Measurements from ENCODE around the gene TRUB1.

The TRUB1 gene

DNA sequence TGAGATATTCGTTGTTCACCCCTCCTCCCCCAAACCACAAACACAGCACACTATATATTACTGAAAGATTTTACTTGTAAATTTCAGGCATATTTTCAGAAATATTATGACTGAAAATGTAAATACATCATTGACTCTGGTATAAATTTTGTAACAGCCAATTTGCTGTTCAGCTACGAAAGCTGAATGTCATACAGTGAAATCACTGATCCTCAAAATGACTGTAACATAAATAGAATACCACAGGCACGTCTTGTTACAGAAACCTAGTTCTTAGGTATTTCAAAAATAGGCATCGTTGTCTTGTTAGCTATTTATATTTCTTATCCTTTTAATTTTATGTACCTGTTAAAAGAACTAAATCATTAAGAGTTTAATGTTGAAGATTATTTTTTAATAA lies 15.1 kb downstream of the TRUB1 start:
- Histone ChIP-seq H3K27ac (ENCODE audit: low read depth, low read length) (no peak overlapping the region), H3K9me3 (ENCODE audit: insufficient read depth, low read depth, low read length) (no peaks in the 10 kb centered on the region), H3K4me3 (ENCODE audit: low read length) (no peak overlapping the region), H3K27me3 (ENCODE audit: insufficient read depth, low read length) (no peaks in the 10 kb centered on the region), H3K4me1 (ENCODE audit: insufficient read depth, low read length) (peaks cover 11% of the 10 kb centered on the region), H3K36me3 (ENCODE audit: insufficient read depth, low read length) (peaks cover 24% of the 10 kb centered on the region), H3K9ac (ENCODE audit: low read depth, low read length) (no peak overlapping the region)
- WGBS, result 100% methylated on average over 2 of the region's 4 CpGs

DNA sequence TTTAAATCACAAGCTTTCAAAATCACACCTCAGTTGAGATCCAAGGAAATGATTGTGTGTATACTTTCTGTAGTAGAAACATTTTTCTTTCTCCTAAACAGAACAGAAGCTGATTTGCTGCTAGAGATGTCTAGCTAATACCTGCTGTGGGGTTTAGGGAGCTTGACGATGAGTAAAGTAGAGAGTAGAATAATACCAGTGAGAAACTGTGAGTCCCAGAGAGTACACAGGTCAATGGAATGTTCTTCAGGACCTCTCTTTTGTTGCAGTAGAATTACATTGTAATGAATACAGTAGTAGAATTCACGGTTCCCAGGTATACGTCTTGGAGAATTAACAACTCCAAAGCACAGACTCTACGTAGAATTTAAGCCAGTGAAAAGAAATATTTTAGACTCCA lies 18.0 kb downstream of the TRUB1 start:
- H3K9me3 ChIP-seq (ENCODE audit: insufficient read depth, low read depth, low read length), result no peaks in the 10 kb centered on the region
- no peak overlapping the region for H3K27ac ChIP-seq (ENCODE audit: low read depth, low read length)
- H3K4me1 ChIP-seq (ENCODE audit: insufficient read depth, low read length), result peaks cover 11% of the 10 kb centered on the region
- WGBS, result 91% methylated on average over 4 of the region's 4 CpGs
- H3K9ac ChIP-seq (ENCODE audit: low read depth, low read length), result no peak overlapping the region
- no peaks in the 10 kb centered on the region for H3K27me3 ChIP-seq (ENCODE audit: insufficient read depth, low read length)
- H3K36me3 ChIP-seq (ENCODE audit: insufficient read depth, low read length), result peaks cover 37% of the 10 kb centered on the region
- H3K4me3 ChIP-seq (ENCODE audit: low read length), result no peak overlapping the region

DNA sequence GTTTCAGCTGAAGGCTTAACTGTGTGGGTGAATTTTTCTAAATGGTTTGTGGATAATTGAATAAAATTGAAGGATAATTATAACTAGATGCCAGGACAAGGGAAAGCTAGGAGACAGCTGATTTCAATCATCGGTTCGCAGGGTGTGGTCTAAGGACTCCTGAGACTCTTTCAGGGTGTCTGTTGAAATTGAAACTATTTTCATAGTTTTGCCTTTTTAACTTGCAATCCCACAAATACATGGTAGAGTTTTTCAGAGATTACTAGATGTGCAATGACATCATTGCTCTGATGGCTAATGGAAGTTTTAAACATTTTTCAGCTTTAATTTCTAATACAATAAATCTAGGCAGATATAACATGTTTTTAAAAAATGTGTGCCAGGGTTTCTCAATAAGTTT lies 18.5 kb downstream of the TRUB1 start:
- H3K4me1 ChIP-seq (ENCODE audit: insufficient read depth, low read length), result peaks cover 11% of the 10 kb centered on the region
- 91% methylated on average over 2 of the region's 2 CpGs for WGBS
- no peaks in the 10 kb centered on the region for H3K9me3 ChIP-seq (ENCODE audit: insufficient read depth, low read depth, low read length)
- no peak overlapping the region for H3K9ac ChIP-seq (ENCODE audit: low read depth, low read length)
- peaks cover 37% of the 10 kb centered on the region for H3K36me3 ChIP-seq (ENCODE audit: insufficient read depth, low read length)
- H3K27ac ChIP-seq (ENCODE audit: low read depth, low read length), result no peak overlapping the region
- H3K27me3 ChIP-seq (ENCODE audit: insufficient read depth, low read length), result no peaks in the 10 kb centered on the region
- no peak overlapping the region for H3K4me3 ChIP-seq (ENCODE audit: low read length)

DNA sequence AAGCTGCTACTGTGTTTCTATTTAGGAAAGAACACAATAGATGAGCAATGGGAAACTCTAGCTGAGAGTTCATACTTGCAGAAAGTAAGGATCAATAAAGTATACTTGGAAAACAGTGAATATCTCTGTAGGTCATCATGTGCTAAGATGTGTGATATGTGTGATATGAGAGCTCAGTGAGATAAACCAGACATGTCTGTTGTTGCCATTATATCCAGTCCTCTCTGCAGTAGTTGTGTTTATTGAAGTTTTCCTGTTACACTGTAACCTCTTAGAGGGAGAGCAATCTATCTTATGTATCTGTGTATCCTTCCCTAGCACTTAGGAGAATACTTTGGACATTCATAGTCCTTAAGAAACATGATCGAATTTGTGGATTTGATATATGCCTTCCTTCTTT lies 19.1 kb downstream of the TRUB1 start:
- Histone ChIP-seq H3K36me3 (ENCODE audit: insufficient read depth, low read length) (peaks cover 43% of the 10 kb centered on the region), H3K27me3 (ENCODE audit: insufficient read depth, low read length) (no peaks in the 10 kb centered on the region), H3K4me1 (ENCODE audit: insufficient read depth, low read length) (peaks cover 11% of the 10 kb centered on the region), H3K9me3 (ENCODE audit: insufficient read depth, low read depth, low read length) (no peaks in the 10 kb centered on the region), H3K4me3 (ENCODE audit: low read length) (no peak overlapping the region), H3K27ac (ENCODE audit: low read depth, low read length) (no peak overlapping the region), H3K9ac (ENCODE audit: low read depth, low read length) (no peak overlapping the region)
- WGBS, result 92% methylated on average over 1 of the region's 1 CpG

DNA sequence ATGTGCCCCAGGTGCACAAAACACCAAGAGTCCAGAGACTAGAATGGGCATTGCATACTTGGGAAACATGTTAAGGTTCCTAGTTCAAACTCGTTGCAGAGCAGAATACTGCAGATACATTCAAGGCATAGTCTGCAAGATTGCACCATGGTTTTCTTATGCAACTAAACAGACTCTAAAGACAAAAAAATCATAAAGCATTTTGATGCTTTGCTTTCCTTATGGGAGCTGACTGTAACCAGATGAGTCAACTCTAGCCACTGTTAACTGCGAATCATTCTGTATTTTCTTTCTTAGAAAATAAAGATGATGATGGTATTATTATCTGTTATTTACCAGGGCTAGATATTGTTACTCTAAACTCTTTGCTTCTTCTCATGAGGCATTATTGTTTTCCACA lies 19.7 kb downstream of the TRUB1 start:
- Histone ChIP-seq H3K36me3 (ENCODE audit: insufficient read depth, low read length) (peaks cover 43% of the 10 kb centered on the region), H3K9ac (ENCODE audit: low read depth, low read length) (no peak overlapping the region), H3K4me3 (ENCODE audit: low read length) (no peak overlapping the region), H3K27me3 (ENCODE audit: insufficient read depth, low read length) (no peaks in the 10 kb centered on the region), H3K9me3 (ENCODE audit: insufficient read depth, low read depth, low read length) (no peaks in the 10 kb centered on the region), H3K27ac (ENCODE audit: low read depth, low read length) (no peak overlapping the region), H3K4me1 (ENCODE audit: insufficient read depth, low read length) (peaks cover 11% of the 10 kb centered on the region)
- WGBS, result 93% methylated on average over 2 of the region's 2 CpGs

DNA sequence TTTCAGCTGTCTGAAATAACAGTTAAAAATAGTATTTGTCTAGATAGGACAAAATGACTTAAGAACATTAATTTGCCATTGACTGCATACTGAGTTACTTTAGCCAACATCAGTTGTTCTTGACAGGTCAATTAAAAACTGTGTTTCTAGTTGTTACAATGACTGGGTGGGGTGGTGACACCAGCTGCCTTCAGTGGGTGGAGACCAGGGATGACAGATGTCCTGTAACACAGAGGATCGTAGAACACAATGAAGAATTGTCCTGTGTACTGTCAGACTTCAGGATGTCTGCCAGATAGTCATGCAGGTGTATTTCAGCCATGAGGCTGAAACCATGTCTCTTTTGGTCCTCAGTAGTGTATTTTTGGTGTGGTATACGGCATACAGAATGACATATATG lies 24.4 kb downstream of the TRUB1 start:
- 89% methylated on average over 2 of the region's 2 CpGs for WGBS
- Histone ChIP-seq H3K36me3 (ENCODE audit: insufficient read depth, low read length) (peaks cover 48% of the 10 kb centered on the region), H3K27ac (ENCODE audit: low read depth, low read length) (no peak overlapping the region), H3K4me3 (ENCODE audit: low read length) (no peak overlapping the region), H3K9ac (ENCODE audit: low read depth, low read length) (no peak overlapping the region), H3K4me1 (ENCODE audit: insufficient read depth, low read length) (peaks cover 2% of the 10 kb centered on the region; the same call in 1 of the 2 replicates), H3K9me3 (ENCODE audit: insufficient read depth, low read depth, low read length) (no peaks in the 10 kb centered on the region), H3K27me3 (ENCODE audit: insufficient read depth, low read length) (no peaks in the 10 kb centered on the region)

DNA sequence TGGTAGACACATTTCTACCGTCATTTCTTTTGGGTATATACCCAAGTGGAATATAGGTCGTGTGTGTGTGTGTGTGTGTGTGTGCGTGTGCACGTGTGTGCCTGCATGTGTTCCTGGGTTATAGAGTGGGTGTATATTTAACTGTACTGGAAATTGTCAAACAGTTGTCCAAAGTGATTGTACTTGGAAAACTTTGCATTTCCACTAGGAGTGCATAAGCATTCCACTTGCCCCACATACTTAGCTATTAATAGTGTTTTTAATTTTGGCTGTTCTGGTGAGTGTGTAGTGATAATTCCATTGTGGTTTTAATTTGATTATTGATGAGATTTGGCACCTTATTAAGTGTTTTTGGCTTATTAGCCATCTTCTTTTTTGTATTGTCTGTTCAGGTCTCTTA lies 25.9 kb downstream of the TRUB1 start:
- Histone ChIP-seq H3K4me3 (ENCODE audit: low read length) (no peak overlapping the region), H3K36me3 (ENCODE audit: insufficient read depth, low read length) (peaks cover 48% of the 10 kb centered on the region), H3K4me1 (ENCODE audit: insufficient read depth, low read length) (peaks cover 2% of the 10 kb centered on the region; the same call in 1 of the 2 replicates), H3K27me3 (ENCODE audit: insufficient read depth, low read length) (no peaks in the 10 kb centered on the region), H3K9ac (ENCODE audit: low read depth, low read length) (no peak overlapping the region), H3K27ac (ENCODE audit: low read depth, low read length) (no peak overlapping the region), H3K9me3 (ENCODE audit: insufficient read depth, low read depth, low read length) (no peaks in the 10 kb centered on the region)
- WGBS, result 93% methylated on average over 4 of the region's 4 CpGs

DNA sequence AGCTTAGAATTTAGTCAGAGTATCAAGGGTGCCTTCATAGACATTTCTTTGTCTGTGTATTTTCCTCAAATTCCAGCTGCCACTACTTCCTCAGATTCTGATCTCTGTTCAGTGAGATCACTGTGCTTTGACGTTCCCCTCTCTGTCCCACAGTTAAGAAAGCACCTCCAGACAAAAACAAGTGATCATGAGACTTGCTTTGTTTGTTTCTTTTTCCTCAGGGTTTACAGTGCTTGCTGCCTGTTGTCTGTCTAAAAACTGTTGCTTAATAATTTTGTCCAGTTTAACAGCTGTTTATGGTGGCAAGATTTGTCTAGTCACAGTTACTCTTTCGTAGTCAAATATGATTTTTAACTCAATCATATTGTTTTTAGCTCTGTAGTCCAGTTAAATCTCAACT lies 29.1 kb downstream of the TRUB1 start:
- H3K36me3 ChIP-seq (ENCODE audit: insufficient read depth, low read length), result peaks cover 18% of the 10 kb centered on the region
- H3K9ac ChIP-seq (ENCODE audit: low read depth, low read length), result no peak overlapping the region
- H3K27ac ChIP-seq (ENCODE audit: low read depth, low read length), result no peak overlapping the region
- H3K4me3 ChIP-seq (ENCODE audit: low read length), result no peak overlapping the region
- H3K9me3 ChIP-seq (ENCODE audit: insufficient read depth, low read depth, low read length), result no peaks in the 10 kb centered on the region
- WGBS, result 83% methylated on average over 2 of the region's 2 CpGs
- peaks cover 17% of the 10 kb centered on the region for H3K4me1 ChIP-seq (ENCODE audit: insufficient read depth, low read length)
- no peaks in the 10 kb centered on the region for H3K27me3 ChIP-seq (ENCODE audit: insufficient read depth, low read length)

DNA sequence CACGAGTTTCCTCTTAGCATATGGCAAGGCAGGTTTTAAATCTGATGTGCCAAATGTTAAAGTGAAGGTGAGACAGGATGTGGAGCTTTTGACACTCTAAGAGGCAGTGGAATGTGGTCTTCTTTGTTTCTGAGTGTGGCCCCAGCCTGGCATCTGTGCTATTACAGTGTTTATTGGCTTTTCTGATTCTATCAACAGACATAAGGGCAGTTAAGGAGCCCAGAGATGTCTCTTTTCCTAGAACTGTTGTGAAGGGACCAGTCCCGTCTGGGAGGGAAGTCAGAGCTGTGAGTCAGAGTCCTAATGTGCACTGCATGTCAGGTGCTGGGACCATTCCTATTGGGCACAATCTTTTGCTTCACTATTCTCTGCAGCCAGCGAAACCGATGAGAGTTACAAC lies 32.5 kb downstream of the TRUB1 start:
- Histone ChIP-seq H3K36me3 (ENCODE audit: insufficient read depth, low read length) (peaks cover 26% of the 10 kb centered on the region), H3K9ac (ENCODE audit: low read depth, low read length) (no peak overlapping the region), H3K27ac (ENCODE audit: low read depth, low read length) (peak overlapping the region; percentile 36), H3K4me1 (ENCODE audit: insufficient read depth, low read length) (peaks cover 17% of the 10 kb centered on the region), H3K27me3 (ENCODE audit: insufficient read depth, low read length) (no peaks in the 10 kb centered on the region), H3K4me3 (ENCODE audit: low read length) (no peak overlapping the region), H3K9me3 (ENCODE audit: insufficient read depth, low read depth, low read length) (no peaks in the 10 kb centered on the region)
- WGBS, result 60% methylated on average over 2 of the region's 4 CpGs

DNA sequence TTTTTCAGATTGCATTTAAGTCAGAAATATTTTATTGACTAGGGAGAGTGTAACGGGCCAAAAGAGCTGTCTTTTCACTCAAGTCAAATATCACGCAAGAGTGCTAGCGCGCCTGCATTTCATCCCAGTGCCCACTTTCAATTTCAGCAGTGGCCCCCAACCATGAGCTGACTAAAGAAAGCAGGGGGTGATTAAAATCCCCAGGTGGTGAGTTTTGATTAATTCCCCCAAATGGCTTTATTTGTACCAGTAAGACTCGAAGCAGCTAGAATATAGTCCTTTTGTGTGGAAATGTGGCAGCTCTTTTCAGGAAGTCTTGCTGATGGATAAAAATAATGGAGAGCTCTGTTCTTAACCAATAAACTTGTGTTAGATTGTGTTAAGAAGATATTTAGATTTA lies 35.3 kb downstream of the TRUB1 start:
- Histone ChIP-seq H3K9ac (ENCODE audit: low read depth, low read length) (no peak overlapping the region), H3K4me1 (ENCODE audit: insufficient read depth, low read length) (peaks cover 15% of the 10 kb centered on the region), H3K27me3 (ENCODE audit: insufficient read depth, low read length) (no peaks in the 10 kb centered on the region), H3K36me3 (ENCODE audit: insufficient read depth, low read length) (peaks cover 35% of the 10 kb centered on the region), H3K4me3 (ENCODE audit: low read length) (no peak overlapping the region), H3K27ac (ENCODE audit: low read depth, low read length) (no peak overlapping the region), H3K9me3 (ENCODE audit: insufficient read depth, low read depth, low read length) (no peaks in the 10 kb centered on the region)
- 93% methylated on average over 5 of the region's 5 CpGs for WGBS

DNA sequence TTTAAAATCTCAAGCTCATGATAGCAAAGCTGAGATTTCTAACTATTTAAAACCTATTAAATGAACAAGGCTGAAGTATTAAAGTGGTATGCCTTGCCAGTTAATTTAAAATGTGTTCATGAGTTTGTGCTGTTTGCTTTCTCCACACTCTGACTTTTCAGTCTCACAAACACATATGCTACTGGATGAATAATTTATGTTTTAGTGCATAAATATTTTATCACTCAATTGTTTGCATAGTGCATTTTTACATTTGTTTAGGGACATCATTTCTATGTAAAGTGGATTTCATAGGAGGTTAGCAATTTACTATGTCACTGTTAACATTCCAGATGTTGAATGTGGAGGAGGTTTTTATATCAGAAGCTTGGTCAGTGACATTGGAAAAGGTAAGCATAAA lies 36.0 kb downstream of the TRUB1 start:
- peaks cover 35% of the 10 kb centered on the region for H3K36me3 ChIP-seq (ENCODE audit: insufficient read depth, low read length)
- peaks cover 15% of the 10 kb centered on the region for H3K4me1 ChIP-seq (ENCODE audit: insufficient read depth, low read length)
- H3K9me3 ChIP-seq (ENCODE audit: insufficient read depth, low read depth, low read length), result no peaks in the 10 kb centered on the region
- H3K4me3 ChIP-seq (ENCODE audit: low read length), result no peak overlapping the region
- H3K27me3 ChIP-seq (ENCODE audit: insufficient read depth, low read length), result no peaks in the 10 kb centered on the region
- H3K9ac ChIP-seq (ENCODE audit: low read depth, low read length), result no peak overlapping the region
- H3K27ac ChIP-seq (ENCODE audit: low read depth, low read length), result no peak overlapping the region

DNA sequence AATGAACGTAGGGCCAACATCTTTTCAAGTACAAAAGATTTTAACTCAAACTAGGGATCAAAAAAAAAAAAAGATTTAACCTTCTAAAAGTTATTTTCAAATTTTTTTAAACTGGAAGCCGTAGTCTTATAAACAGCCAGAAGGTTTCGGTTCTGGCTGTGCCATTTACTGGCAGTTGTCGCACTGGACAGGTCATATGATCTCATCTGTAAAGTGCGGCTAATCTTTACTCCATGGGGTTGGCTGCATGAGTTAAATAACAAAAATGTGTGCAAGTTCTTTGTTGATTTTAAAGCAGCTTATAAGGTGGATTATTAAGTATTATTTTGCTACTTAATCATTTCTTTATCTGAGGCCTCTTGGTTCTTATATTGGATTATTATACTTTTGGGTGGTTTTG lies 36.6 kb downstream of the TRUB1 start:
- H3K4me1 ChIP-seq (ENCODE audit: insufficient read depth, low read length), result peaks cover 15% of the 10 kb centered on the region
- no peak overlapping the region for H3K9ac ChIP-seq (ENCODE audit: low read depth, low read length)
- peaks cover 35% of the 10 kb centered on the region for H3K36me3 ChIP-seq (ENCODE audit: insufficient read depth, low read length)
- no peaks in the 10 kb centered on the region for H3K27me3 ChIP-seq (ENCODE audit: insufficient read depth, low read length)
- no peaks in the 10 kb centered on the region for H3K9me3 ChIP-seq (ENCODE audit: insufficient read depth, low read depth, low read length)
- H3K27ac ChIP-seq (ENCODE audit: low read depth, low read length), result no peak overlapping the region
- 96% methylated on average over 5 of the region's 5 CpGs for WGBS
- H3K4me3 ChIP-seq (ENCODE audit: low read length), result no peak overlapping the region
